HG03460 (cell line): ENCODE results near the gene FAM13A.
"Not testable (repeated sequence)": the region's sequence is repeated elsewhere in the genome, so short reads cannot be mapped to it uniquely, and the experiment has no call there.

ENCODE experiments used
- ATAC-seq: cut with Tn5 transposase; IDR thresholded peaks from one replicate; pipeline ENCODE4 v1.9.1; 2021; ENCODE audit not compliant: unreplicated experiment

Gene FAM13A

DNA sequence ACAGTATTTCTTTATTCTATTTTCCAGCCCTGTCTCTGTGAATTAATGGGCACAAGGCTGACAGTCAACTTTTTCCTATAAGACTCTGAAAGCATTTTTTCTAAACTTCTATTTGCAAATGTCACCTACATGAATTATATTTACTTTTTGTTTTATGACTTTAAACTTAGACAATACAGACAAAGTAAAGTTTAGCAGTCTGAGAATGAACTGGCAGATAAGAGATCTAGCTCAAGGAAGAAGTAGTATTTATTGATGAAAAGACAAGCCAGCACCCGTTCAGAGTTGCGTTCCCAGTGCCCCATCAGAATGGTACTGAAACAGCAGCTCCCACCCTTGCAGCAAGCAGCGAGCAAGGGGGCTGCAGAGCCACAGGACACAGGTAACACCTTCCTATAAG is 148.5 kb downstream of the FAM13A start:
- no peak for ATAC-seq

- no peak for ATAC-seq
These were observed 149.0 kb downstream of the FAM13A start for GRCh38 chr4:88908003-88908402.

GRCh38 chr4:88907478-88907877 is 149.5 kb downstream of the FAM13A start:
- no peak for ATAC-seq

DNA sequence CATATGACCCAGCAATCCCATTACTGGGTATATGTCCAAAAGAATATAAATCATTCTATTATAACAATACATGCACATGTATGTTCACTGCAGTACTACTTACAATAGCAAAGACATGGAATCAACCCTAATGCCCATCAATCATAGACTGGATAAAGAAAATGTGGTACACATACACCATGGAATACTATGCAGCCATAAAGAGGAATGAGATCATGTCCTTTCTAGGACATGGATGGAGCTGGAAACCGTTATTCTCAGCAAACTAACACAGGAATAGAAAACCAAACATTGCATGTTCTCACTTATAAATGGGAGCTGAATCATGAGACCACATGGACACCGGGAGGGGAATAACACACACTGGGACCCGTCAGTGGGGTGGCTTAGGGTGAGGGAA is 152.7 kb downstream of the FAM13A start:
- ATAC-seq = not testable (repeated sequence)

- no peak for ATAC-seq
These were observed 156.6 kb downstream of the FAM13A start for GRCh38 chr4:88900432-88900831.

GRCh38 chr4:88897752-88898151 is 159.2 kb downstream of the FAM13A start:
- no peak for ATAC-seq

- ATAC-seq = no peak
These were observed 159.8 kb downstream of the FAM13A start for GRCh38 chr4:88897180-88897579.

DNA sequence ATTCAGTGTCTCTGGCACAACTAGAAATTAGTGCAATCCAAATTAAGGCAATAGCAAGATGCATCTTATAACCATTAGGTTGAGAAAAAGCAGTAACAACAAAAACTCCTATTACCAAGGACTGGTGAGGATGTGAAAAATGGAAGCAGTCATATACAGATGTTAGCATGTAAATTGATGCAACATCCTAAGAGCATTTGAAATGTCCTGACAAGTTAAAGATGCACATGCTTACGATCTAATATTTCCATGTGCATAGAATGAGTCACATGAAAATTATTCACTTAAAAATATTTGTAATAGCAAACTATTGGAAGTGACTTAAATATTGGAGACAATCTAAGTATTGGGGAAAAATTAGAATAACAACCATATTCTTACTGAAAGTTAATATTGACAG is 163.0 kb downstream of the FAM13A start:
- no peak for ATAC-seq

DNA sequence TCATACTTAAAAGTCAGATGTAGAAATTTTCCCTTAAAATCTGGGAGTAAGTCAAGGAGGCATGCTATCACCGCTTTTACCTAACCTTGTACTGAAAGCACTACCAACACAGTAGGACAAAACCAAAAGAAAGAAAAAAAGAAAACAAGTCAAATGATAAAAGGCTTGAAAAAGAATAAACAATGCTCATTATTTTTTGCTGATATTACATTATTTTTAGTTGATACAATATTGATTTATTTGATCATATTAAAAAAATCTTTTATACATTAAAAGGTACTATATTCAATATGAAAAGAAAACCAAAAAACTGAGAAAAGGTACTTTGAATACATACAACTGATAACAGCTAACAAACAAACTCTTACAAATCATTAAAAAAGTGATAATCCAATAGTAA is 164.3 kb downstream of the FAM13A start:
- no peak for ATAC-seq

DNA sequence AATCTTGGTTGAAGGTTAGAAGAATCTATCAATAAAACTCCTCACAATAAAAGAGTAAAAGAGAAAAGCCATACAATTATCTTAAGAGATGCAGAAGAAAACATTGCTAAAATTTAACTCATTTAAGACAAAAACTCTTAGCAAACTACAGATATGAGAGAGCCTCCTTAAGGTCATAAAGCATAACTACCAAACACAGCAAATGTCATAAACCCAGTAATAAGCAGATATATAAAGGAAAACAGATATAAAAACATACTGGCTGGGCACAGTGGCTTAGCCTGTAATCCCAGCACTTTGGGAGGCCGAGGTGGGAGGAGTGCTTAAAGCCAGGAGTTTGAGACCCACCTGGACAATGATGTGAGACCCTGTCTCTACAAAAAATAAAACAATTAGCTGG is 165.3 kb downstream of the FAM13A start:
- ATAC-seq = no peak

DNA sequence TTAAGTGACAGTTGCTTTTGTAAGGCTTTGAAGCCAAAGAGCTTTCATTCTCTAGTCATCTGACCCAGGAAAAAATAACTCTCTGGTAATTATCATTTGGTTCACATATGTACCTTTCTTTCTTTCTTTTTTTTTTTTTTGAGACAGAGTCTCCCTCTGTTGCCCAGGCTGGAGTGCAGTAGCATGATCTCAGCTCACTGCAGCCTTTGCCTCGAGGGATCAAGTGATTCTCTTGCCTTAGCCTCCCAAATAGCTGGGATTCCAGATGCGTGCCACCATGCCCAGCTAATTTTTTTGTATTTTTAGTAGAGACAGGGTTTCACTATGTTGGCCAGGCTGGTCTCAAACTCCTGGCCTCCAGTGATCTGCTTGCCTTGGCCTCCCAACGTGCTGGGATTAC is 169.6 kb downstream of the FAM13A start:
- not testable (repeated sequence) for ATAC-seq

DNA sequence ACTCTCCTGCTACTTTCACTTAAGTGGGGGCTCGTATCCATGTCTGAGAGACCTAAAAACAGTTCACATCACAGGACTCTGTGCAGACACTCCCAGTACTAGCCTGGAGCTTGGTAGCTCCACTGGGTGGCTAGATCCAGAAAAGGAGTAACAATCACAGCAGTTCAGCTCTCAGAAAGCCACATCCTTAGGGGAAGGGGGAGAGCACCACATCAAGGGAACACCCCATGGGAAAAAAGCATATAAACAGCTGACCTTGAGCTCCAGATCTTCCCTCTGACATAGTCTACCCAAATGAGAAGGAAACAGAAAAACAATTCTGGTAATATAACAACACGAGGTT is 175.8 kb downstream of the FAM13A start:
- ATAC-seq = no peak

DNA sequence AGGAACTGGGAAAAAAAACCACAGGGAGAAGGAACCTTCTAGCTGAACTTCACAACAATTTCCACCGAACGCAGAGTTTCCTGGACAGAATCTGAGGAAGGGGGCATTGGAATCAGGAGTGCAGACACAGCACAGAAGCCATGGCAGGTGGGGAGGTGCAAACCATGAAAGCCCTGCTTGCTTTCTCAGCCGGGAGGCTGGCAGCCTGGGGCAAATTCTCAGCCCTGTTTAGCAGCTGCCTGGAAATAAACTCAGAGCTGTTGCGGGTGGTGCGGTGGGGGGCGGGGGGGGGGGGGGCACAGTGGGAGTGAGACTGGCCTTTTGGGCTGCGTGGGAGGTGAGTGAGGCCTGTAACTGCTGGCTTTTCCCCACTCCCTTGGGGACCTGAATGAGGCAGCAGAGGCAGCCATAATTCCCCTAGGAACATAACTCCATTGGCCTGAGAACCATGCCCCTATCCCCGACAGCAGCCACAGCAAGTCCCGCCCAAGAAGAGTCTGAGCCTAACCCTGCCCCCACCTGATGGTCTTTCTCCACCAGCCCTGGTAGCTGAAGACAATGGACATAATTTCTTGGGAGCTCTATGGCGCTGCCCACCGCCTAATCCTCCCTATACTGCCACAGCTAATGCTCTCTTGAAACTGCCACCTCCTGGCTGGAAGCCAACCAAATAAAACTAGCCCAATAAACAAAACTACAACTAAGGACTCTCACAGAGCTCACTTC is 176.3 kb downstream of the FAM13A start:
- no peak for ATAC-seq

DNA sequence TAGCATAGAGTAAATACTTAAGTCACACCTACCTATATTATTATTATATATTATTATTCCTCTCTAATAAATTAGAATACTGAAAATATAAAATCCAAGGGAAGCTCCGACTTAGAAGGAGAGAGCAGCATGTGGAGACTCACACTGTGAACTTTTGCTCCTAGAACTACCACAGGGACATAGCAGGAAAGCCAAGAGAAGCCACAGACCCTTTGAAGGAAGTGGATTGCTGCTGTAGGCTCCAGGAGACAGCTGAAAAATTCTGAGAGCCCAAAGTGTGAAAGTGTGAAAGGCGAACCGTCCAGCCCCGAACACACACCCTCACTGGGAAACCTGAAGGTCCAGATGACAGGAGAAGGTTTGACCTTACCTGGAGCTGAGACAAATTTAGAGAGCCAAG is 177.0 kb downstream of the FAM13A start:
- ATAC-seq = no peak

GRCh38 chr4:88878642-88879041 is 178.3 kb downstream of the FAM13A start:
- no peak for ATAC-seq

DNA sequence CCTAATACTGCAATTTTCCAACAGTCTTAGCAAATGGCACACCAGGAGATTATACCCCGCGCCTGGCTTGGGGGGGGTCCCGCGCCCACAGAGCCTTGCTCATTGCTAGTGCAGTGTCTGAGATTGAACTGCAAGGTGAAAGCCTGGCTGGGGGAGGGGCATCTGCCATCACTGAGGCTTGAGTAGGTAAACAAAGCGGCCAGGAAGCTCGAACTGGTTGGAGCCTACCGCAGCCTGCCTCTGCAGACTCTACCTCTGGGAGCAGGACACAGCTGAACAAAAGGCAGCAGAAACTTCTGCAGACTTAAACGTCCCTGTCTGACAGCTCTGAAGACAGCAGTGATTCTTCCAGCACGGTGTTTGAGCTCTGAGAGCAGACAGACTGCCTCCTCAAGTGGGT is 186.6 kb downstream of the FAM13A start:
- ATAC-seq = no peak

DNA sequence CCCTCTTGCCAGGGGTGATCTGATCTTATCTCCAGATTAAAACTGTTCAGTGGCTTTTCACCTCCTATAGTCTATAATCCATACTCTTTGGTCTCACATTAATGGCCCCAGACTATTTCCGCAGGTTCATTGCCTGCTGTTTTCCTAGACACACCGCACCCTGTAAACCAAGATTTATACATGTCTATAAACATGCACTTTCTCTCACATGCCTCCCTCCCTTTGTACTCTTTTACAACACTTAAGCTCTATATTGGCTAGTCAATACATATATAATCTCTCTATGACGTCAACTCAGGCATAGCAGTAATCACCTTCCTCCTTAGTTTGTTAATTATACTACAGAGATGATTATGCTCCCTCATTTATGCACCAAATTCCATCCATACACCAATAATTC is 188.5 kb downstream of the FAM13A start:
- ATAC-seq = no peak

DNA sequence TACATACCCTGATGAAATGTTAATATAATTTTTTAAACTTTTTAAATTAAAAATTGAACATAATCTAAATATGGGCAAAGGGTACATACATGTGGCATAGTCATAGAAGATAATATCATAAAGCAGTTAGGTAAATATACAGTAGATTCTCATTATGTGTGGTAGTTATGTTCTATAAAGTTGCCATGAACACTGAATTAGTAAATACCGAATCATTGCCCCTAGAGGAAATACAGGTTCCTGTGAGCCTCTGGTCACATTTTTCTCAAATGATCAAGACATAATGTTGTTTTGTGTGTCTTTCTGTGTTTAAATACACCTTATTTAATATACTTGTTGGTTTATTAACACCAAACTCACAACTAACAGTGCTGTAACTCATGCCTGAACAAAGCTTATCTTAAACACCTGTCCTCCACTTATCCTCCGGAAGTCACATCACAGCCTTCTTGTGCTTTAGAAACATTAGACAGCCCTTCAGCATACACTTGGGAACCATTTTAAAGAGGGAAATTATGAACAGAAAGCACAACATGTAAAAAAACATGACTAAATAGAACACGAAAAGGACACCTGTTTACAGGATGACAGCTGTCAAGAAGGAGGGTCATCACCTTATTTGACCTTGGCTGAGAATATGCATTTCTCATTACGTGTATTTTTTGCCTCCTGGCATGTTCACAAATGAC is 190.0 kb downstream of the FAM13A start:
- ATAC-seq = no peak

DNA sequence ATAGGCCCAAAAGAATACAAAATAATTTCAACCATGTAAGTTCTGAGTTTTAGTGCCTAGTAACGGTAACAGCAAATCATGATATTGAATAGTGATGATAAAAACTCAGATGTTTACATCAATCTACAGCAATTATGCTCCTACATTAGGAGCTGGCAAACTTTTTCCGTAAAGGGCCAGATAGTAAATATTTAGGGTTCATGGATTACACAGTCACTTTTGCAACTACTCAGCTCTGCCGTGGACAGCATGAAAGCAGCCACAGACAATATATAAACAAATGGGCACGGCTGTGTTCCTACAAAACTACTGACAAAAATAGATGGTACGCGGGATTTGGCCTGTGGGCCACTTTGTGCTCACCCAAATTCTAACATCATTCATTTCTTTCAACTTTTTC is 191.5 kb downstream of the FAM13A start:
- ATAC-seq = no peak

DNA sequence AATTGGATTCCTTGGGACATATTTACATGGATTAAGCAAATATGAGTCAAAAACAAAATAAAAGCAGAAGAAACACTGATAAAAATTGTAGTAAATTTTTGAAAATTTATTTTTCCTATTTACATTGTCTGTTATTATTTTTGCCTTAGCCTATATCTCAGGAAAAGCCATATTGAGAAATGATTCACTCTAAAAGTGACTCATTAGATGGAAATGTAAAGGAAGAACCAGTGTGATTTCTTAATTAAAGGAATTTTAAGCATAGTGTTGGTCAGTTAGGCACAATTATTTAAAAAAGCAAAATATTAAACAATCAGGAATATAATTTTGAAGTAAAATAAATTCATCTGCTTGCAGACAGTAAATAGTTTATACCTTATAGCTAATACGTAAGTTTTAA is 191.9 kb downstream of the FAM13A start:
- no peak for ATAC-seq

DNA sequence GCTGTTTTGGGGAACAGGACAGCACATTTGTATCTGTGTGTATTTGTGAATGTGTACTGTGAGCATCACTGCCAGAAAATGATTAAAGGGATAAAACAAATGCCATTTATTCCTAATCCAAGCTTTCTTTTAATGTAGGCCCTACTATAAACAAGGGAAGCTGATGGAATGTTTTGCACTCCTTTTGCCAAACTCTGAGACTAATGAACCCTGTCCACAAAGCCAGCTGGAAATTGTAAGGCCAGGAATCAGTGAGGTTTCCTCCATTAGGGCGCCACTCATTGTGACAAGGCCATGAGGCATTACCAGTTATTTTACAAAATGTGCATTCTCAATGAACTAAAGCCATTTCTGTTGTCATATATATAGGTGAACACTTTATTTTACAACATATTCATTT is 196.4 kb downstream of the FAM13A start:
- ATAC-seq = no peak

- ATAC-seq = peak; percentile 34
These were observed 197.7 kb downstream of the FAM13A start for GRCh38 chr4:88859191-88859812.
